HepG2 (cell line): Measurements from ENCODE around the gene PEAK3. TPM values are rescaled to one million over a fixed set of nuclear protein-coding genes. Genes with fewer than 3 reads are reported as not detected.

Experiments
- ATAC-seq: fragments of 200-7000 bp; cut with Tn5 transposase; 3 replicates; pipeline ENCODE4 v1.9.1; 2020; ENCODE audit warnings: mild to moderate bottlenecking, moderate library complexity
- BruUV-seq: library from RNA; stranded (reverse); fragments of 400-500 nt; replicated peaks from 2 replicates; lab custom pipeline; 2021; lab: Mats Ljungman, UMichigan
- CTCF ChIA-PET: fragments of 300-600 bp; formaldehyde crosslinking; extraction: SDS; loops from one replicate; lab custom pipeline; 2021; ENCODE audit warnings: low total read pairs, inconsistent platforms, low intra/inter-chr PET ratio; lab: Yijun Ruan, JAX
- POLR2A ChIA-PET: fragments of 350-600 bp; sonication (Branson Sonifier 250); formaldehyde crosslinking; loops from one replicate; lab custom pipeline; 2020; ENCODE audit warnings: antibody characterized with exemption, inconsistent platforms; lab: Yijun Ruan, JAX
- DNase-seq: peaks from one replicate; pipeline ENCODE4 v3.0.0-alpha.2; 2015; ENCODE audit warnings: low spot score
- FAIRE-seq: peaks from 3 replicates; lab custom pipeline; 2011; peaks lifted over from hg19 to GRCh38; lab: Jason Lieb, UNC
- H2AFZ ChIP-seq: one replicate; pipeline ENCODE4 v1.6.1; 2011; ENCODE audit warnings: low read length, inconsistent platforms
- H3K27ac ChIP-seq: fragments of 300-600 bp; 3 replicates; pipeline ENCODE4 v1.8.0; 2011; ENCODE audit warnings: mixed run types, mild to moderate bottlenecking, mixed read lengths, low read length, inconsistent platforms; ENCODE audit not compliant: insufficient read depth; ENCODE audit errors: extremely low read length
- H3K27me3 ChIP-seq, 2 experiments: fragments of 200-600 bp in 1 of 2; 2 replicates in 1 of 2; 3 replicates in 1 of 2; pipeline versions ENCODE4 v1.6.0 to v1.8.0; 2011; ENCODE audit warnings: low read length in 2 of 2, mild to moderate bottlenecking in 2 of 2, moderate library complexity in 2 of 2, inconsistent platforms in 1 of 2; ENCODE audit not compliant: insufficient read depth in 2 of 2, control insufficient read depth in 1 of 2
- H3K36me3 ChIP-seq, 2 experiments: fragments of 200-600 bp in 1 of 2; replicated peaks in 1 of 2; 2 replicates in 1 of 2; 3 replicates in 1 of 2; pipeline versions ENCODE4 v1.5.1 to v1.8.0; 2011; ENCODE audit warnings: low read length in 2 of 2, inconsistent platforms in 1 of 2; ENCODE audit not compliant: insufficient read depth in 2 of 2, control insufficient read depth in 1 of 2
- H3K4me1 ChIP-seq: 2 replicates; pipeline ENCODE4 v1.5.1; 2012; ENCODE audit warnings: low read length, inconsistent platforms; ENCODE audit not compliant: insufficient read depth
- H3K4me2 ChIP-seq: 2 replicates; pipeline ENCODE4 v1.6.0; 2011; ENCODE audit warnings: low read depth, low read length, inconsistent platforms
- H3K4me3 ChIP-seq, 3 experiments: fragments of 200-600 bp in 1 of 3; sonication (generic), shearing (Covaris generic) in 1 of 3; replicated peaks in 1 of 3; 2 replicates each; pipeline ENCODE4 v1.5.1; 2011 to 2016; ENCODE audit warnings: low read length in 3 of 3, inconsistent platforms in 2 of 3, low read depth in 2 of 3, mild to moderate bottlenecking in 2 of 3, control low read depth in 1 of 3, mixed read lengths in 1 of 3; ENCODE audit not compliant: insufficient read depth in 1 of 3
- H3K79me2 ChIP-seq: one replicate; pipeline ENCODE4 v1.6.1; 2011; ENCODE audit warnings: low read length, inconsistent platforms; ENCODE audit not compliant: insufficient read depth
- H3K9ac ChIP-seq: 2 replicates; pipeline ENCODE4 v1.6.0; 2011; ENCODE audit warnings: mild to moderate bottlenecking, low read depth, low read length, inconsistent platforms; ENCODE audit not compliant: insufficient read depth
- H3K9me3 ChIP-seq: 2 replicates; pipeline ENCODE4 v1.5.1; 2012; ENCODE audit warnings: mild to moderate bottlenecking, low read length
- H4K20me1 ChIP-seq: 2 replicates; pipeline ENCODE4 v1.6.0; 2011; ENCODE audit warnings: inconsistent platforms, mild to moderate bottlenecking, low read length, moderate library complexity; ENCODE audit not compliant: insufficient read depth
- AGO2 ChIP-seq: fragments of 200-400 bp; formaldehyde crosslinking; optimal IDR thresholded peaks from 2 replicates; pipeline ENCODE3; 2017; ENCODE audit warnings: mild to moderate bottlenecking, low read depth, low read length, moderate library complexity
- DNMT1 ChIP-seq: sonication (generic); formaldehyde crosslinking; IDR thresholded peaks from 2 replicates; pipeline ENCODE4 v1.5.1; 2020; ENCODE audit warnings: mild to moderate bottlenecking, missing genetic modification reagents
- MTF1 ChIP-seq: sonication (generic); formaldehyde crosslinking; IDR thresholded peaks from 2 replicates; pipeline ENCODE4 v1.5.0; 2020; ENCODE audit warnings: missing genetic modification reagents
- NKX3-1 ChIP-seq: sonication (generic); formaldehyde crosslinking; IDR thresholded peaks from 2 replicates; pipeline ENCODE4 v1.5.0; 2020; ENCODE audit warnings: missing genetic modification reagents
- POLR2AphosphoS5 ChIP-seq: IDR thresholded peaks from 2 replicates; pipeline ENCODE4 v1.6.1; 2012; ENCODE audit warnings: low read depth, low read length
- RBM22 ChIP-seq: fragments of 200-400 bp; formaldehyde crosslinking; optimal IDR thresholded peaks from 2 replicates; pipeline ENCODE3; 2017; ENCODE audit warnings: mild to moderate bottlenecking, low read length, moderate library complexity
- SMARCC2 ChIP-seq: fragments of 450-650 bp; IDR thresholded peaks from 2 replicates; pipeline ENCODE4 v1.6.1; 2017; ENCODE audit warnings: antibody characterized with exemption, mild to moderate bottlenecking
- SOX5 ChIP-seq: IDR thresholded peaks from 2 replicates; pipeline ENCODE4 v1.6.1; 2016; ENCODE audit warnings: borderline replicate concordance
- SRSF4 ChIP-seq: fragments of 200-400 bp; formaldehyde crosslinking; IDR thresholded peaks from one replicate; pipeline ENCODE4 v1.6.1; 2018; ENCODE audit warnings: mild to moderate bottlenecking, low read depth, low read length, moderate library complexity; ENCODE audit not compliant: poor library complexity, severe bottlenecking
- SUZ12 ChIP-seq: fragments of 150-350 bp; IDR thresholded peaks from 2 replicates; pipeline ENCODE4 v1.6.1; 2014; ENCODE audit warnings: low read depth, low read length
- TFAP4 ChIP-seq: sonication (generic); IDR thresholded peaks from 2 replicates; pipeline ENCODE4 v1.6.1; 2016; ENCODE audit warnings: low read depth, borderline replicate concordance
- TRAFD1 ChIP-seq: sonication (generic); formaldehyde crosslinking; IDR thresholded peaks from 2 replicates; pipeline ENCODE4 v1.5.1; 2020; ENCODE audit warnings: missing genetic modification reagents, mild to moderate bottlenecking, borderline replicate concordance
- XRCC5 ChIP-seq: fragments of 200-400 bp; formaldehyde crosslinking; optimal IDR thresholded peaks from 2 replicates; pipeline ENCODE3; 2017; ENCODE audit warnings: mild to moderate bottlenecking, low read length
- ZBTB7A ChIP-seq: sonication (generic); formaldehyde crosslinking; IDR thresholded peaks from 2 replicates; pipeline ENCODE4 v1.8.0; 2022; ENCODE audit warnings: mild to moderate bottlenecking, missing genetic modification reagents
- ZFP36L2 ChIP-seq: sonication (generic); formaldehyde crosslinking; IDR thresholded peaks from 2 replicates; pipeline ENCODE4 v1.4.0; 2020; ENCODE audit warnings: missing genetic modification reagents
- ZKSCAN8 ChIP-seq: IDR thresholded peaks from 2 replicates; pipeline ENCODE4 v1.6.1; 2016; ENCODE audit warnings: borderline replicate concordance, missing genetic modification reagents, missing compliant biosample characterization
- ZNF501 ChIP-seq: sonication (generic); formaldehyde crosslinking; IDR thresholded peaks from 2 replicates; pipeline ENCODE4 v1.5.1; 2020; ENCODE audit warnings: mild to moderate bottlenecking, moderate library complexity, missing genetic modification reagents
- ZNF589 ChIP-seq: sonication (generic); formaldehyde crosslinking; conservative IDR thresholded peaks from 2 replicates; pipeline ENCODE4 v1.8.0; 2022; ENCODE audit warnings: mild to moderate bottlenecking, moderate library complexity, missing genetic modification reagents
- ZNF724P ChIP-seq: sonication (generic); formaldehyde crosslinking; IDR thresholded peaks from 2 replicates; pipeline ENCODE4 v1.8.0; 2022; ENCODE audit warnings: missing genetic modification reagents, borderline replicate concordance
- WGBS: methylation state at CpG from one replicate; pipeline ENCODE4 v1.1.6; 2017; ENCODE audit warnings: low lambda C conversion rate; 5-methylcytosine and 5-hydroxymethylcytosine counted together
- in situ Hi-C: cut with HindIII; loops from 2 replicates; pipeline ENCODE4 v1.10.0; 2017; ENCODE audit warnings: low pct_unique_long_range_greater_than_20kb; ENCODE audit not compliant: extremely low pct_ligation_motif_present
- intact Hi-C: fragments of 100-400 bp; cut with micrococcal nuclease; formaldehyde crosslinking; loops from one replicate; pipeline ENCODE4 v1.10.0; 2022; ENCODE audit not compliant: unreplicated experiment
- polyA plus RNA-seq, 8 experiments: library from polyadenylated mRNA; depleted of rRNA in 3 of 8; stranded (reverse) in 7 of 8; unstranded in 1 of 8; fragments of >200 nt; fragmentation: Illumina TruSeq in 4 of 8; extraction: Trizol in 4 of 8; gene quantifications; 2 replicates each; pipeline versions ENCODE4 v1.2.1 to v1.2.3, GENCODE V29; 2011 to 2016; ENCODE audit warnings: low read depth in 4 of 8, missing spikeins in 1 of 8, mixed read lengths in 1 of 8; ENCODE audit not compliant: insufficient read depth in 1 of 8
- total RNA-seq, 5 experiments: library from RNA; depleted of rRNA; stranded (reverse); fragments of >200 nt; fragmentation: Illumina TruSeq; extraction: Trizol; gene quantifications; 2 replicates each; pipeline ENCODE4 v1.2.3, GENCODE V29; 2016; ENCODE audit warnings: low read depth in 1 of 5

PEAK3 gene
- total and polyA plus RNA-seq, 2 of the 13 experiments (the other 11 are each of a cell fraction or from before 2014, with no cell fraction given) = not detected

GRCh38 chr19:2232286-2233151, 49.5 kb downstream of the PEAK3 start (continued):
- TF ChIP-seq TRAFD1 (CRISPR knock-in tag) (no peak), SMARCC2 (no peak), ZNF589 (CRISPR knock-in tag) (0 out of 2 replicates have a peak, but pooled peaks have one; percentile 13), ZFP36L2 (no peak), ZKSCAN8 (CRISPR knock-in tag) (no peak), AGO2 (peak; percentile 95), SRSF4 (no peak), ZNF501 (CRISPR knock-in tag) (no peak), POLR2AphosphoS5 (peak; percentile 40; the same call in 1 of the 2 replicates)

GRCh38 chr19:2231621-2232221, 50.3 kb downstream of the PEAK3 start:
- Histone ChIP-seq H3K36me3 (peaks cover 25 to 35% of the 10 kb centered on the region in 2 experiments; a peak in 4 of 5 replicates), H3K4me1 (peaks cover 29% of the 10 kb centered on the region), H3K4me2 (no peak overlapping the region), H2AFZ (no peak overlapping the region), H3K9ac (no peak overlapping the region), H3K79me2 (peaks cover 7% of the 10 kb centered on the region), H3K27ac (no peak overlapping the region), H3K9me3 (no peaks in the 10 kb centered on the region), H3K4me3 (no peak overlapping the region), H4K20me1 (peaks cover 10% of the 10 kb centered on the region; the same call in 1 of the 2 replicates), H3K27me3 (no peaks in the 10 kb centered on the region)
- intact Hi-C loops = loop anchor here (10.0 kb wide), 2 partner anchors 77 to 83 kb away; partner anchors contain the start of gene AP3D1
- no TSS peak for BruUV-seq
- WGBS = 92% methylated on average over 9 of the region's 21 CpGs
- ATAC-seq (peak; percentile 22), DNase-seq (no peak), FAIRE-seq (no peak)
- ChIA-PET CTCF (no interaction called here), POLR2A (interaction anchor here (0.6 to 0.9 kb wide), 3 partner anchors 16 to 193 kb away, joined by 3 to 6 read pairs (median 3); no protein-coding TSS in a partner anchor)
- in situ Hi-C loops = loop anchor here (10.0 kb wide), 1 partner anchor 83 kb away; no protein-coding TSS in a partner anchor
- TF ChIP-seq NKX3-1 (CRISPR knock-in tag) (no peak), ZBTB7A (CRISPR knock-in tag) (0 out of 2 replicates have a peak, but pooled peaks have one; percentile 12), DNMT1 (CRISPR knock-in tag) (0 out of 2 replicates have a peak, but pooled peaks have one; percentile 34), TFAP4 (no peak), ZNF724P (CRISPR knock-in tag) (no peak), SUZ12 (no peak), SOX5 (CRISPR knock-in tag) (no peak), RBM22 (peak; percentile 94), MTF1 (CRISPR knock-in tag) (no peak), XRCC5 (peak; percentile 15)
